OCI-LY1 (cell line): ENCODE measurements around the gene PDK4.

ENCODE experiments used
- EZH2 ChIP-seq: fragments of 200-600 bp; sonication (generic), shearing (Covaris generic); IDR thresholded peaks from 2 replicates; pipeline ENCODE4 v1.8.0; 2017; ENCODE audit warnings: borderline replicate concordance, mixed run types, mild to moderate bottlenecking, antibody characterized with exemption, low read length, moderate library complexity, mixed read lengths
- TF ChIP-seq, protein P1 (sequence below): fragments of 200-600 bp; sonication (generic), shearing (Covaris generic); IDR thresholded peaks from 2 replicates; pipeline ENCODE4 v1.5.1; 2017; ENCODE audit warnings: mild to moderate bottlenecking, antibody characterized with exemption, low read length, moderate library complexity, mixed read lengths

DNA sequence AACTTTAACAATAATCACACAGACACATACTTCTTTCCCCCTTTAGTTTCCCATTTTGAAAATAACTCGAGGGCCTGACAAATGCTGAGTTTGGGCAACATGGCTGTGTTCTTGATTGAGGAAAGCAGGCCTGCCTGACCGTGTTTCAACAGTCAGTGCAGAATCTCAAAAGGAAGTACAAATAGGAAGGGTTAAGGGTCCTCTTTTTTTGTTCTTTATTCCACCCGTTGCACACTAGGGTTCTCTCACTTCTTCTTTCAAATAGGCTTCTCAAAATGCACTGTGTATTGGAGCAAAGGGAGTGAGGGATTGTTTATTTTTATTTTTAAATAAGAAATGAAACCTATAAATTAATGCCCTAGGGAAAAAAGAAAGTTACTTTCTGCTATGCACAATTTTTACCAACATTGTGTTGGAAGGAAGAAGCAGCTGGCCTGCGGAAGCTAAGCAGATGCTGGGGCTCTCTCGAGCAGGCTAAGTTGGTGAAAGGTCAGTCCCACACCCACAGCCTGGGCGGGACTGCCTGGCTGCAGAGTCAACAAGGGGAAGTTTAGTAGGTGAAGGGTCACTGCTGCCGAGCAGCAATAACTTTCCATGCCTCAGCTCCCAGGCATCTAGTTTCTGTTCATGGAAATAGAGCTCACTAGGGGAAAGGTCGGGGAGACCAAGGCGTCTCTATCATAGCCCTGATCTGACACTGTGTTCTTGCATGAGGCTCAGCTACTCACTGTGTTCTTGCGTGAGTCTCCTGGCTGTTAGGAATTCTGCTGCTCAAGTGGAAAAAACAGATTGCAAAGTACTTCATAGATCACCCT, 12.2 kb upstream of the PDK4 start:
- TF ChIP-seq, protein P1, sequence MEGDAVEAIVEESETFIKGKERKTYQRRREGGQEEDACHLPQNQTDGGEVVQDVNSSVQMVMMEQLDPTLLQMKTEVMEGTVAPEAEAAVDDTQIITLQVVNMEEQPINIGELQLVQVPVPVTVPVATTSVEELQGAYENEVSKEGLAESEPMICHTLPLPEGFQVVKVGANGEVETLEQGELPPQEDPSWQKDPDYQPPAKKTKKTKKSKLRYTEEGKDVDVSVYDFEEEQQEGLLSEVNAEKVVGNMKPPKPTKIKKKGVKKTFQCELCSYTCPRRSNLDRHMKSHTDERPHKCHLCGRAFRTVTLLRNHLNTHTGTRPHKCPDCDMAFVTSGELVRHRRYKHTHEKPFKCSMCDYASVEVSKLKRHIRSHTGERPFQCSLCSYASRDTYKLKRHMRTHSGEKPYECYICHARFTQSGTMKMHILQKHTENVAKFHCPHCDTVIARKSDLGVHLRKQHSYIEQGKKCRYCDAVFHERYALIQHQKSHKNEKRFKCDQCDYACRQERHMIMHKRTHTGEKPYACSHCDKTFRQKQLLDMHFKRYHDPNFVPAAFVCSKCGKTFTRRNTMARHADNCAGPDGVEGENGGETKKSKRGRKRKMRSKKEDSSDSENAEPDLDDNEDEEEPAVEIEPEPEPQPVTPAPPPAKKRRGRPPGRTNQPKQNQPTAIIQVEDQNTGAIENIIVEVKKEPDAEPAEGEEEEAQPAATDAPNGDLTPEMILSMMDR = no peak
- no peak for TF ChIP-seq EZH2
